Stimulated activated CD8-positive, alpha-beta memory T cell treated with anti-CD3 and anti-CD28 coated beads, Interleukin-12 subunit alpha, Interleukin-12 subunit beta, amount 100 ng/mL, for 24 hours (primary cell): ENCODE measurements around the gene RAB18.
"Not testable (repeated sequence)": the region's sequence is repeated elsewhere in the genome, so short reads cannot be mapped to it uniquely, and the experiment has no call there.

Source experiments
- DNase-seq: peaks from one replicate; pipeline ENCODE4 v3.0.0-alpha.2; 2020; ENCODE audit errors: extremely low read depth

Gene RAB18

DNA sequence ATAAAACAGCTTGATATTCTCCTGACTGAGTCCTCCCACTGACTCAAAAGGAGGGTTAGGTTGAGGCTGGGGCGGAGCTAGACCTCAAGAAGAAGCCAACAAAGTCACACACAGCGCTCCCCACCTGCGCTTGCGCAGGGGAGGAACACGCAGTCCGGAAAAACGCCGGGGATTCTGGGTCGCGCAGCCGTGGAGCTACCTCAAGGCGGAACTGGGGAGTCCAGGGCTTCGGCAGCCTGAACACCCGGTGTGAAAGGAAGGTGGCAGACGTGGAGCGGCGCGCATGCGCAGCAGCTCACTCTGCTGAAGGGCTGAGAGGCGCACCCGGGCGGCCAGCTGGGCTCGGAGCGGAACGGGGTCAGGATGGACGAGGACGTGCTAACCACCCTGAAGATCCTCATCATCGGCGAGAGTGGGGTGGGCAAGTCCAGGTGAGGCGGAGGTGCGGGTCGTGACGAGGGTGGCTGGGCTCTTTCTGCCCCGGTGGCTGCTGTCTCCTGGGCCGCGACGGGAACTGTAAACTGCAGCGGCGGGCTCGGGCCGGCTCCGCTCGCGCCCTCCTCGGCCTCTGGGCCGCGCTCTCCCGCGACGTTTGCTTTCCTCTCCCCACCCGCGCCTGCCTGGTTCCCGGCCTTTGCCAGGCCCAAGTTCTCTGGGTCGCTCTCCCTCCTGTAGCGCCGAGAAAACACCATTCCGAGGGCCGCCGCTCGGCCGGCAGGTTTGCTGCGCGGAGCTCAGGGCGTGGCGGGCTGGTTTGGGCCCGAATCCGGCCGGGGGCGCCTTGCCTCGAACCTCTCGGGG, at the start of gene RAB18:
Gene RAB18, plus strand, starts transcription at position 298 of the 801 bp plus-strand sequence. Its CDS starts 66 bp downstream, at position 364.
- DNase-seq = peak; percentile 97

DNA sequence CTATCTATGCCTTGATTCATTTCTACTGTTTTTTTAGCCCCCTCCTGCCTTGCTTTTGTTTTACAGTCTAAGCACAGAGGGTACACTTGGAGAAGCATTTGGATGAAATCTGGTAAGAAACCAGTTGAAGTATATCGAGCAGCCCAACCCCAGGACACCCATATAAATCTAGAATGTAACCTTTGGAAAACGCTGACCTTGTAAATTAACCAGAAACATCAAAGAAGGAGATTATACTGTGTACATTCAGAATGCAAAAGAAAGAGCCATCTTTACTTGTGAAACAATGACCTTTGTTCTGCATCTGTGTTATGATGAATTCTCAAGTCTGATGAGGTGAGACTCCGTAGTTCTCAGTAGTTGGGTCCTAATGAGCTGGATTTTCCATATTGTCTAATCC, 49.3 kb upstream of the RAB18 start:
- no peak for DNase-seq

DNA sequence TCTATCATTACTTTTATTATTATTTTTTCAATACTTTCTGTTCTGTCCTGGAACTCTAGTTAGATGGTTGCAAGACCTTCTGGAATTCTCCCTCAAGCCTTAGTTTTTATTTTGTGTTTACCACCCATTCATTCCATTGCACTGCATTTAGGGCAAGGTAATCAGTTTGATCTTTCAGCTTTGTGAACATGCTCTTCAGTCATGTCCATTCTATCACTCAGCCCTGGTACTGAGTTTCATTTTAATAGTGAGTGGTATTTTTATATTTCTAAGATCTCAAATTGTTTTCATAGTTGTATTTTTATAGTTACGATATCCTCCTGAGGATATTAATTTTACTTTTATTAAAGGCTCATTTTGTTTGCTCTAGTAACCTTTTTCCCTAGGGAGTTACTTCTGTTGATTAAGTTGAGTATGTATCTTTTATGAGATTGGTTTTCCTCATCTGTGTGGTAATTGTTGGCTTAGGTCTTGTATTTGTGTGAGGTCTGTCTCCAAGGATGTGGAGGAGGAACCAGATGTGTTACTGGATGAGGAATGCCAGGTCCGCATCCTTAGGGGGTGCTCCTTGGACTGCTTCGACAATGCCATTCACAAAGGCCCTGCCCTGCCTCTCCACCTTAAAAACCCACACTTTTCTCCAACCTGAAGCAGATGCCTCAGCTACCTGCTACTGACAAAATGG, 46.7 kb upstream of the RAB18 start:
- no peak for DNase-seq

DNA sequence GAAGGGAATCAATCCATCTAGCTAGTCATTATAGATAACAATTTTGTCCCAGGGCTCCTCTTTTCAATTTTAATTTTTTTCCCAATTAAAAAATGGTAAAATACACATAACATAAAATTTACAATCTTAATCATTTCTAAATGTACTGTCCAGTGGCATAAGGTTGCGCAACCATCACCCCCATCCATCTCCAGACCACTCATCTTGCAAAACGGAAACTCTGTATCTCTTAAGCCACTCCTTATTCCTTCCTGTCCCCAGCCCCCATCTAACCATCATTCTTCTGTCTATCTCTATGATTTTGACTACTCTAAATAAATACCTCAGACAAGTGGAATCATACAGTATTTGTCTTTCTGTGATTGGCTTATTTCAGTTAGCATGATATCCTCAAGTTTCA, 46.1 kb upstream of the RAB18 start:
- DNase-seq = no peak

DNA sequence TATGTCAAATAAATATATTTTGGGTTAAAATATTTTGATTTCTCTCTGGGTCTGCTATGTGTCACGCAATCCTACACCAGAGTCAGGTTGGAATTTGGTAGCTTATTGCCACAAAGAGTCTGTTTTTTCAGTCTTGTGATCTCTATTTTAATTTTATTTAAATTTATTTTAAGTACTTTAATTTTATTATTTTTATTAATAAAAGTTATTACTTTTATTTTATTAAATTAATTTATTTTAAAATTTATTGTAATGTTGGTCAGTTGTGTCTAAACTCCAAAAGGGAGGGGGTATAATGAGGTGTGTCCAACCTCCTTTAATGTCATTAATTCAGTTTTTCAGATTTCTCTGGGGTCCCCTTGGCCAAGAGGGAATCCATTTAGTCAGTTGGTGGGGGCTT, 42.8 kb upstream of the RAB18 start:
- DNase-seq = no peak

DNA sequence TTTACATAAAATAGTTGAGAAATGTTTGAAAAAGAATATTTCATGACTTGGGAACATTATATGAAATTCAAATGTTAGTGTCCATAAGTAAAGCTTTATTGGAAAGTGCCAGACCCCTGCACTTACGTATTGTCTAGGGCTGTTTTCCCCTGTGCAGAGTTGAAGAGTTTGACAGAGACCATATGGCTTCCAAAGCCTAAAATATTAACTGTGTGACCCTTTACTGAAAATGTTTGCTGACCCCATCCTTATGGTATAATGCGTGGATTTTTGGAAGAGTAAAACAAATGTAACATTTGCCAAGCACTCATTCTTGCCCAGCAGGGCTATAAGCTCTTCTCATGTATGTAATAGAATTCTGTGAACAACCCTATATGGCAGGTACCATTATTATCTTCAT, 40.1 kb upstream of the RAB18 start:
- DNase-seq = no peak

DNA sequence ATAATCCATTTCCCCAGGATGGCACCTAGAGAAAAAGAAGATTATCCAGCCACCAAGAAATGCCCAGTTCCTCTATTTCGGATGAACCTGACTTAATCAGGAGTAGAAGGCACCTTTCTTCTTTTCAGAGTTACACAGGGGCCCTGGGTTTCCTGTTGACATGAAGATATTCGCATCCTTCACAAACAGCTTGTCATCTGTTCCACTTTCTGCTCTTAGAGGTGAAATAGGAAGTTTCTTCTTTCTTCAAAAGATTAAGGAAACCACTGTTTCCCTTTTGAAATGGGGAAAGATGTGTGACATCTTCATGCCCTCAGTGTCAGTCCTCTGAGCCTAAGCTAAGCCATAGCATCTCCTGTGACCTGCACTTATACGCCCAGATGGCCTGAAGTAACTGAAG, 39.1 kb upstream of the RAB18 start:
- no peak for DNase-seq

DNA sequence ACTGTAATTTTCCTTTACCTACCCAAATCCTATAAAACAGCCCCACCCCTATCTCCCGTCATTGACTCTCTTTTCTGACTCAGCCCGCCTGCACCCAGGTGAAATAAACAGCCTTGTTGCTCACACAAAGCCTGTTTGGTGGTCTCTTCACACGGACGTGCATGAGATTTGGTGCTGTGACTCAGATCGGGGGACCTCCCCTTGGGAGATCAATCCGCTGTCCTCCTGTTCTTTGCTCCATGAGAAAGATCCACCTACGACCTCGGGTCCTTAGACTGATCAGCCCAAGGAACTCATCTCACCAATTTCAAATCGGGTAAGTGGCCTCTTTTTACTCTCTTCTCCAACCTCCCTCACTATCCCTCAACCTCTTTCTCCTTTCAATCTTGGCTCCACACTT, 38.5 kb upstream of the RAB18 start:
- not testable (repeated sequence) for DNase-seq

DNA sequence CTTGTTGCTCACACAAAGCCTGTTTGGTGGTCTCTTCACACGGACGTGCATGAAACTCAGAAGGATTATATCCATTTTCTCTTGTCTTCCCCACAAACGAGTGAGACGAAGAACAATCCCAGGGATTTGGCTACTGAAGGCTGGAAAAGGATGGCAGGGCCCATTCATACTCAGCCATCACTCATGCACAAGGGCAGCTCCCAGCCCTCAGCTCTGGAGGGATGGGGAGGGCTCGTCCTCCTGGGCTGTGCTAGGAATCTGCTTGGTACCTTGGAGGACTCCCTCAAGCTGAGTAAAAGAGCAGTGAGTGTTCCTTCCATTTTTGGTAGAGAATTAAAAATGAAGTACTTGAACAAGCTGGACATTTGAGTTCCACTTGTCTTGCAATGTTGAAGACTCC, 33.2 kb upstream of the RAB18 start:
- no peak for DNase-seq

DNA sequence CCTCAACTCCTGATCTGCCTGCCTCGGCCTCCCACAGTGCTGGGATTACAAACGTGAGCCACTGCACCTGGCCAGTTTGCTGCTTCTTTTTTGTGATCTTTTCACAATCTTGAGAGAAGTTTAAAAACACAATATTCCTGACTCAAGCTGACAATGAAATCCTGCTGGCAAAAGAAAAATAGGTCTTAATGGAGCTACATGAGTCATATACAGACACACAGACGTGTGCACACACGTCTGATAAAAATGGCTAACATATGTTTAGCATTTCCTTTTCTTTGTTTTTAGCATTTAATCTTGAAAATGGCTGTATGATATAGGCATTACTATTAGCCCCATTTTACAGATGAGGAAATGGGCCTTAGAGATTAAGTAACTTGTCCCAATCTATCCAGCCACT, 29.4 kb upstream of the RAB18 start:
- DNase-seq = no peak

DNA sequence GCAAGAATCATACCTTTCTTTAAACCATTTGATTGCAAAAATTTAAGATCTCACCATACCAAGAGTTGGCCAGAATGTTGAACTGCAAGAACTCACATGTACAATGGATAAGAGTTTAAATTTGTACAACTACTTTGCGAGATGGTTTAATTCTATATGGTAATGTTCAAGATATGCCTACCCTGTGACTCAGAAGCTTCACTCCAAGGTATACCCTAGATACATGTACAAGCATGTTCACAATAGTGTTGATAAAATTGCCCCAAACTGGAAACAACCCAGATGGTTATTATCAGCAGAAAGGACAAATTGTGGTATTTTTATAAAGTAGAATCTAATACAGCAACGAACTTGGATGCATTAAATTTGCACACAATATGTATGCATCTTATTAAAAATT, 25.1 kb upstream of the RAB18 start:
- DNase-seq = no peak

DNA sequence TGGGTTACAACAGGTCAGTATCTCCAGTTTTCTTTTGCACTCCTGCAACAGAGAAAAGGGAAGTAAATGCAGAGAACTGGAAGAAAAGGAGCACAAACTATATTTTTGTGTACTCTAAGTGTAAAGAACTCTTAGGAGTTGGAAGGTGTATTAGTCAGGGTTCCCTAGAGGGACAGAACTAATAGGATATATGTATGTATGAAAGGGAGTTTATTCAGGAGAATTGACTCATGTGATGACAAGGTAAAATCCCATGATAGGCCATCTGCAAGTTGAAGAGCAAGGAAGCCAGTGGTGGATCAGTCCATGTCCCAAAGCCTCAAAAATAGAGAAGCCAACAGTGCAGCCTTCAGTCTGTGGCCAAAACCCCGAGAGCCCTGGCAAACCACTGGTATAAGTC, 22.6 kb upstream of the RAB18 start:
- no peak for DNase-seq

DNA sequence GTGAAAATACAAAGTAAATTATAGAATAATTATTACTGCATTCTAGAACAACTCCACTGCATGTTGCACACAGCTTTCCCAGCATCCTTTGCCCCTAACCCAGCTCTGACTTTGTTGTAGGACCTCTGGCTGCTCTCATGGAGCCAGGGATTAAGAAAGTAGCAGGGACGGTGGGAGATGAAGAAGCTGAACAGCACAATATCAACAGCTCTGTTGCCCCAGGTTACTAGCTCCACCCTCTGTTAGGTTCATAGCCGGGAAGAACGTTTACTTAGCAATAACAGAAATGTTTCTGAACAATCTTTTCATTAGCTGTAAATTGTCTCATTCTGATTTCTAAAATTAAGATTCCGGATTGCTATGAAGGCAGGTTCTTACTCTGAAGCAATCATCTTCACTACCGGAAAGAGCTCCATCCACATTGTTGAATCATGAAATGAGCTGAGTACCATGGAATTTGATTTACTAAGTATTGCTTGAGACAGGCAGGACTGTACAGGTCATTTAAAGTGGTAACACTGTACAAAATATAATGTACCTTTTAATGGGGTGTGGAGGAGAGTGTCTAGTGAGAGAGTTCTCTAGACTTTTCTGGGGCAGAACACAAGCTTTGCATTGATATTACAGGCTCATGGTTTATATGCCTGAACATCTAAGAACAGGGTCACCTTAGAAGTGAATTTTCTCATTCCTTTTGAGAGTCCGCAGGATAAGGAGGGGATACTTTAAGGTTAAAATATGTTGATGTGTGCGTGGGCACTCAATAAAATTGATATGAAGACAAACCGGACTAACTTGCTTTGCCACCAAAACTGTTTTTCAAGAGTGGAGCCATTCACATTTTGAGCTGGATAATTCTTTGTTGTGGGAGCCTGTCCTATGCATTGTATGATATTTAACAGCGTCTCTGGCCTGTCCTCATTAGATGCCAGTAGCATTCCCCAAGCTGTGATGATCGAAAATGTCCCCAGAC, 20.8 kb upstream of the RAB18 start:
- DNase-seq = no peak

DNA sequence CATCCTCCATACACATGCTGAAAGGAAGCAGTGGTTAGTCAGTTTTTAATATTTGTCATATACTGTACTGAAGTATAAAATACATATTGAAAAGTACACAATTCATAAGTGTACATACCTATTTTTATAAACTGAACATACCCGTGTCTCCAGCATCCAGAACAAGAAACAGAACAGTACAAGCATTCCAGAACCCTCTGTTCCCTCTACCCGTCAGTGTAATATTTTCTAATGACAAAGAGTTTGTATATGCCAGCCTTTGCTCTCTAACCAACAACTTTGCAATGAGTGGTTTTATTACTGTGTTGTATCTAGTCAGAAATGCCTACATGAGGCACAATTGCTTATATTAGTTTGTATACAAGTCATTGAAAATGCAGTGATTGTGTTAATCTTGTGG, 18.7 kb upstream of the RAB18 start:
- DNase-seq = no peak

DNA sequence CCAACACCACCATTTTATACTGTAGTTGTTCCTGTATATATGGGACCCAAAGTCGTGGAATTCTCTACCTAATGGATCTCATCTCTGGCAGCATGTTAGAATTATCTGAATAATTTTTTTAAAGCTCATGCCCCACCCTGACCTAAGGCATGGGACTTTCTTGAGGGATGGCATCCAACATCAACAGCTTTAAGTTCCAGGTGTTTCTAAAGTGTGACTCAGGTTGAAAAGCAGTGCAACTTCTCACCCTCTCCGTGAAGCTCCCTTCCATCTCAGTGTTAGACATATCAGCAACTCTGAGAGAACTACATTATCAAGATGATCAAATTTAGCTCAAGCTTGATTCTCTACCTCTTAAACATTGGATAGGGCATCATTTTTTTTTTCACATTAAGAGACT, 18.1 kb upstream of the RAB18 start:
- no peak for DNase-seq

DNA sequence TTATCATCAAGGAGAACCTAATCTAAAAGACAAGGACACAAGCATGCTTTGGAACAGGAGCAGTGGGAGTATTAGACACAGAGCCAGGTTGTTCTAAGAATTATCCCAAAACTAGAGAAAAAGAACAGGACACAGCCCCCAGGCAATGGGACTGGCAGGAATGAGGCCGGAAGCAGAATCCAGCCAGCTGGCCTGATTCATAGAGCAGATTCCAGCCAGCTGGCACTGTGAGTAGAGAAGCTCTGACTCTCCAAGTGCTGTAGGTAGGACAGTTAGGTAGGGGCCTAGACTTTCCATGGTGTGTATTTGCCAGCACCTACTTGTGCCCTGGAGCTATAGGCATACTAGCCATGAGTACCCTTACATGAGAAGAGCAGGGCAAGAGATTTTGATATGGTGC, 13.3 kb upstream of the RAB18 start:
- DNase-seq = no peak

DNA sequence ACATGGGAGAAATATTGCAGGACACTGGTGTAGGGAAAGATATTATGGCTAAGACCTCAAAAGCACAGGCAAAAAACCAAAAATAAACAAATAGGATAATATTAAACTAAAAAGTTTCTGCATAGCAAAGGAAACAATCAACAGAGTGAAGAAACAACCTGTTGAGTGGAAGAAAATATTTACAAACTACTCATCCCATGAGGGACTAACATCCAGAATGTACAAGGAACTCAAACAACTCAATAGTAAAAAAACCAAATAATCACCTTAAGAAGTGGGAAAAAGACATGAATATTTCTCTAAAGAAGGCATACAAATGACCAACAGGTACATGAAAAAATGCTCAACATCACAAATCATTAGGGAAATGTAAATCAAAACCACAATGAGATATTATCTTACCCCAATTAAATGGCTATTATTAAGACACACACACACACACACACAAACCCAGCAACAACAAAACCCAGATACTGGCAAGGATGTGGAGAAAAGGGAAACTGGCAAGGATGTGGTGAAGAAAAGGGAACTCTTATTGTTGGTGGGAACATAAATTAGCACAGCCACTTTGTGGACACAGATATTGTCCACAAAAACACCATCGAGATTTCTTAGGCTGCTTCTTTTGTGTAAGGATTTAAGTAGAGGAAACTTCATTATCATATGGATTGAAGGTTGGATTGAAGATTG, 9.8 kb upstream of the RAB18 start:
- no peak for DNase-seq

DNA sequence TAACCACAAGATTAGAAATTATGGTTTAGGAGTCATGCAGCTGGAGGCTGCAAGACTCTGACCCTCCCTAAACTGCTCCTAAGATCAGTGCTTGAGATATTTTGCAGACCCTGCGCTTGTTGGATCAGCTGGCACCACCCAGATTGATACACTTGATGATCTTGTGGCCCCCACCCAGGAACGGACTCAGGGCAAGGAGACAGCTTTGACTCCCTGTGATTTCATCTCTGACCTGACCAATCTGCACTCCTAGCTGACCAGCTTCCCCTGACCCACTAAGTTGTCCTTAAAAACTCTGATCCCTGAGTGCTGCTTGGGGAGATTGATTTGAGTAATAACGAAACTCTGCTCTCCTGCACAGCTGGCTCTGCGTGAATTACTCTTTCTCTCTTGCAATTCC, 8.0 kb upstream of the RAB18 start:
- no peak for DNase-seq

DNA sequence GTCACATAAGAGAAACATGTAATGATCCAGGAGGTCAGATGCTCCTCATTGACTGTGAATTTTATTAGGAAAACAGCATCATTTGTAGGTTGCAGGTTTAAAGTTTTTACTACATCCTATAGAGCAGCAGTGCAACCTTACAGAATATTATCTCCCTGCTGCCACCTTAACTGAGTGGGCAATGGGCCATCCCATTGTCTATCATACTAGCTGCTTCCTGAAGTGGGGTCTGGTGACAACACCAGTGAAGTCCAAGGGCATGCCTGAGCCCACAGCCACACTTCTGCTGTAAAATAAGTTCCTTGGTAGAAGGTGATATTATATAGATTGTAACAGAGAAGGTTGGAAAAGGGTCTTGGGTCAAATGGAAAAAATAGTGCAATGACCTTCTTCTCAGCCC, 4.0 kb upstream of the RAB18 start:
- DNase-seq = no peak

DNA sequence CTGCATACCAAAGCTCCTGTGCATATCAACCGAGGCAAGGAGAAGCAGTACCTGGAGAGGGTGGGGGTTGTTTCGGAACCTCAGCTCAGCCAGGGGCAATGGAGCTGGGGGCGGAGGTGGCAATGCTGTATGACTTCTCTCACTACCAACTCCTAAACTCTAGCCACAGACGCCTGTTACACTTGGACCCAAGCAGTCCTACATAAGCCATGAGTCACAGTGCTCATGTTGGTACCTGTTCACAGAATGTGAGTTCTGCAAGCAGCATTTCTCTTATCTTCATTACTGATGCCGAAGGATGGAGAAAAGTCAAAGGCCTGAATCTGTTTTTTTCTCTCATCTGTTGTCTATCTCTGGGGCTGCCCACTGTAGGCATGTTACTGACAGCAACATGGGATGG, 3.2 kb upstream of the RAB18 start:
- no peak for DNase-seq

DNA sequence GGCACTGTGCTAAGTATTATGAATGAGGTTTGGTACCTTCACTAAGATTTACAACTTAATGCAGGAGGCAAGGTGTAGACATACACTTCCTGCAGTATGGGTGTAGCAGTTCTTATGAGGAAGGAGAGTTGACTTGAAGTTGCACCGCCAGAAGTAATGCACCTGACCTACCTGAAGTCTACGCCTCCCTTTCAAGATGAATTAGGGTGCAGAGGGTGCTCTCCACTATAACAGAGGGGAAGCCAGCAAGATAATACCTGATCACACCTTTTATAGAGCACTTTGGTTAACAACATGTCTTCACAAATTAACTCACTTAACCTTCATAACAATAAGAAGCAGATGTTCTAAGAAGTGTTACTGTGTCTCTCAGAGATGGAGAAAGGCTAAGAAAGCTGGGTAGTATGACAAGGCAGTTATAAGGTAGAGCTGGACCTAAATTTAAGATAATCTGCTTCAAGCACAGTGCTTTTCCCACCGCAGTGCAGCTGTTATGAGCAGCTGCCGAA, 552 bp upstream of the RAB18 start:
- no peak for DNase-seq
